PFSK-1 (cell line): ENCODE results near the gene JHY.

Source experiments
- POLR2AphosphoS5 ChIP-seq: IDR thresholded peaks from 2 replicates; pipeline ENCODE4 v1.6.1; 2012; ENCODE audit warnings: low read depth, mild to moderate bottlenecking, control low read depth, low read length, moderate library complexity
- TAF1 ChIP-seq: IDR thresholded peaks from 2 replicates; pipeline ENCODE4 v1.6.1; 2012; ENCODE audit warnings: low read length, control low read depth, borderline replicate concordance; ENCODE audit not compliant: insufficient read depth

GRCh38 chr11:122837528-122838346 is 44.8 kb upstream of the JHY start:
- TF ChIP-seq POLR2AphosphoS5: no peak
- TF ChIP-seq TAF1: no peak
